Ovary (tissue), 3 donors: ENCODE data around the gene PGR.

Experiments used
- CTCF ChIP-seq, 3 donors: fragments of 450-650 bp in 2 of 3; fragments of 200-600 bp in 1 of 3; IDR thresholded peaks; one replicate each; pipeline versions ENCODE4 v1.5.1 to v1.8.0; 2016 to 2022; ENCODE audit warnings: antibody characterized with exemption in 3 of 3, mild to moderate bottlenecking in 1 of 3
- EP300 ChIP-seq: sonication (generic); formaldehyde crosslinking; IDR thresholded peaks from one replicate; pipeline ENCODE4 v1.6.1; 2017; ENCODE audit warnings: antibody characterized with exemption
- POLR2A ChIP-seq: fragments of 450-650 bp; IDR thresholded peaks from one replicate; pipeline ENCODE4 v1.6.1; 2017; ENCODE audit warnings: antibody characterized with exemption, mild to moderate bottlenecking, moderate library complexity
- donor health status: DM: no; HTN: no; CAD: no.

- TF ChIP-seq CTCF (IDR thresholded peaks at IDR 0.05) = no peak
- TF ChIP-seq EP300 = no peak
- no peak for TF ChIP-seq POLR2A
Observed at GRCh38 chr11:101138245-101138930, 8.8 kb upstream of the PGR start.
